Cardiac fibroblast (primary cell): ENCODE data around the gene UBE2V1.

Source experiments
- DNase-seq, 2 donors: peaks; one replicate each; pipeline versions ENCODE4 v3.0.0 to v3.0.0-alpha.2; 2010; ENCODE audit warnings: low read depth in 2 of 2
- H3K4me3 ChIP-seq, 2 donors: replicated peaks in 1 of 2; 1 replicate in 1 of 2; 2 replicates in 1 of 2; pipeline ENCODE4 v1.5.1; 2011; ENCODE audit warnings: low read depth in 2 of 2, low read length in 2 of 2, mild to moderate bottlenecking in 2 of 2, moderate library complexity in 1 of 2
- CTCF ChIP-seq: IDR thresholded peaks from one replicate; pipeline ENCODE4 v1.5.1; 2011; ENCODE audit warnings: low read depth, mild to moderate bottlenecking, low read length, inconsistent platforms

Gene UBE2V1

GRCh38 chr20:50032955-50033666 is 79.8 kb downstream of the UBE2V1 start:
- no peak overlapping the region for H3K4me3 ChIP-seq
- no peak for DNase-seq
- TF ChIP-seq CTCF = no peak
